Breast epithelium (tissue), 3 donors: ENCODE data around the gene ECE1.

ENCODE experiments used
- CTCF ChIP-seq, 3 donors: fragments of 450-650 bp; IDR thresholded peaks; one replicate each; pipeline ENCODE4 v1.5.1; 2016 to 2017; ENCODE audit warnings: antibody characterized with exemption in 3 of 3, mild to moderate bottlenecking in 3 of 3, moderate library complexity in 3 of 3
- POLR2A ChIP-seq: fragments of 450-650 bp; IDR thresholded peaks from one replicate; pipeline ENCODE4 v1.6.1; 2016; ENCODE audit warnings: antibody characterized with exemption, mild to moderate bottlenecking, moderate library complexity

DNA sequence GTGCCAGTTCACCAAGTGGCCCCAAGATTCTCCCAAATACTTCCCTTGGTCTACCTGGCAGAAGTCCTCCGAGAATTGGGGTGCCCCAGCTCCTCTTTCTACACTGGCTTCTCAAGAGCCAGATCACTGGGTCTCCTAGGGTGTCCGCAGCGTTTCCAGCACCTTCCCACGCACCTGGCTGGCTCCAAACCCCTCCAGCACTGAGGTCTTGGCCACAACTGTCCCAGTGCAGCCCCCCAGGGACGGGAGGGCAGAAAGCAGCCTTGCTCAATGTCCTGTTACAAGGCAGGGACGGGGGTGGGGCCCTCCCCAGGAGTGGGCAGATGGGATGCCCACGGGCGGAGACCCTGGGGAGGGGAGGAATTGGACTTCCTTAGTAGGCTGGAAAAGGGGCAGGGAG is 1.1 kb downstream of the ECE1 start:
- TF ChIP-seq POLR2A: no peak
- no peak for TF ChIP-seq CTCF (IDR thresholded peaks at IDR 0.05)
